ENCODE results near the gene FAM234B.

- TF ChIP-seq CTCF (IDR thresholded peaks at IDR 0.05) (no peak), POLR2A (IDR thresholded peaks at IDR 0.05) (no peak)
Measured at GRCh38 chr12:13106666-13107065, 62.5 kb downstream of the FAM234B start.
